ENCODE measurements around the gene CAMTA1.

CAMTA1 gene

GRCh38 chr1:7633506-7634245, 848.4 kb downstream of the CAMTA1 start:
- no peak for TF ChIP-seq CTCF (IDR thresholded peaks at IDR 0.05; ENCODE audit: control insufficient read depth, extremely low read depth, insufficient read depth)
- H3K4me3 ChIP-seq (ENCODE audit: low read depth, low read length), result no peak overlapping the region
- no peak for DNase-seq (ENCODE audit: low read depth)

- DNase-seq (ENCODE audit: low read depth), result no peak
Observed at GRCh38 chr1:7634546-7635240, 849.4 kb downstream of the CAMTA1 start.

GRCh38 chr1:7636795-7637526, 851.7 kb downstream of the CAMTA1 start:
- no peak for TF ChIP-seq CTCF (IDR thresholded peaks at IDR 0.05; ENCODE audit: control insufficient read depth, extremely low read depth, insufficient read depth)
- no peak for DNase-seq (ENCODE audit: low read depth)
- H3K4me3 ChIP-seq (ENCODE audit: low read depth, low read length), result no peak overlapping the region

More at GRCh38 chr1:7634546-7635240, 849.4 kb downstream of the CAMTA1 start:
- no peak for TF ChIP-seq CTCF (IDR thresholded peaks at IDR 0.05; ENCODE audit: control insufficient read depth, extremely low read depth, insufficient read depth)
- no peak overlapping the region for H3K4me3 ChIP-seq (ENCODE audit: low read depth, low read length)

- no peak overlapping the region for H3K4me3 ChIP-seq (ENCODE audit: low read depth, low read length)
- TF ChIP-seq CTCF (IDR thresholded peaks at IDR 0.05; ENCODE audit: control insufficient read depth, extremely low read depth, insufficient read depth), result no peak
- no peak for DNase-seq (ENCODE audit: low read depth)
Observed at GRCh38 chr1:7638078-7638477, 852.8 kb downstream of the CAMTA1 start.

GRCh38 chr1:7639435-7640131, 854.3 kb downstream of the CAMTA1 start:
- no peak overlapping the region for H3K4me3 ChIP-seq (ENCODE audit: low read depth, low read length)
- DNase-seq (ENCODE audit: low read depth), result no peak
- TF ChIP-seq CTCF (IDR thresholded peaks at IDR 0.05; ENCODE audit: control insufficient read depth, extremely low read depth, insufficient read depth), result no peak

GRCh38 chr1:7640350-7640749, 855.1 kb downstream of the CAMTA1 start:
- no peak for DNase-seq (ENCODE audit: low read depth)
- no peak overlapping the region for H3K4me3 ChIP-seq (ENCODE audit: low read depth, low read length)
- TF ChIP-seq CTCF (IDR thresholded peaks at IDR 0.05; ENCODE audit: control insufficient read depth, extremely low read depth, insufficient read depth), result no peak
